IMR-90 (cell line): ENCODE results near the gene PBX3.

Source experiments
- CHD1 ChIP-seq: IDR thresholded peaks from 2 replicates; pipeline ENCODE4 v1.6.1; 2012; ENCODE audit warnings: low read depth, low read length, improper control_type of control experiment
- CTCF ChIP-seq: conservative IDR thresholded peaks from 2 replicates; pipeline ENCODE4 v1.5.1; 2012; ENCODE audit warnings: mild to moderate bottlenecking, low read depth, low read length, improper control_type of control experiment
- MXI1 ChIP-seq: IDR thresholded peaks from 2 replicates; pipeline ENCODE4 v1.6.1; 2012; ENCODE audit warnings: low read depth, mild to moderate bottlenecking, low read length, moderate library complexity, borderline replicate concordance
- NFE2L2 ChIP-seq: fragments of 150-350 bp; IDR thresholded peaks from 2 replicates; pipeline ENCODE4 v1.6.1; 2016; ENCODE audit warnings: low read depth, mild to moderate bottlenecking, low read length
- POLR2A ChIP-seq: IDR thresholded peaks from 2 replicates; pipeline ENCODE4 v1.6.1; 2012; ENCODE audit warnings: mild to moderate bottlenecking, low read depth, low read length
- RAD21 ChIP-seq: IDR thresholded peaks from 2 replicates; pipeline ENCODE4 v1.6.1; 2012; ENCODE audit warnings: low read length, improper control_type of control experiment
- RCOR1 ChIP-seq: IDR thresholded peaks from 2 replicates; pipeline ENCODE4 v1.6.1; 2012; ENCODE audit warnings: mild to moderate bottlenecking, low read length, improper control_type of control experiment; ENCODE audit not compliant: insufficient replicate concordance
- SMC3 ChIP-seq: fragments of 150-350 bp; IDR thresholded peaks from 2 replicates; pipeline ENCODE4 v1.6.1; 2016; ENCODE audit warnings: low read depth, mild to moderate bottlenecking, antibody characterized with exemption, low read length, moderate library complexity
- USF2 ChIP-seq: fragments of 150-350 bp; IDR thresholded peaks from 2 replicates; pipeline ENCODE4 v1.6.1; 2017; ENCODE audit warnings: mild to moderate bottlenecking, antibody characterized with exemption, low read length, low read depth

GRCh38 chr9:125831054-125831453, 83.9 kb downstream of the PBX3 start:
- TF ChIP-seq CTCF: no peak
- TF ChIP-seq RCOR1: no peak
- no peak for TF ChIP-seq CHD1
- TF ChIP-seq USF2: no peak
- no peak for TF ChIP-seq POLR2A
- no peak for TF ChIP-seq RAD21
- TF ChIP-seq MXI1: no peak
- TF ChIP-seq SMC3: no peak
- no peak for TF ChIP-seq NFE2L2
